Trophoblast cell (in vitro differentiated cells and primary cell): ENCODE data around the gene NR6A1.

Experiments used
- DNase-seq, 2 donors: peaks; one replicate each; pipeline ENCODE4 v3.0.0-alpha.2; 2016
- H2AFZ ChIP-seq: 2 replicates; pipeline ENCODE4 v1.6.1; 2013; ENCODE audit warnings: low read length, moderate library complexity, mild to moderate bottlenecking; ENCODE audit not compliant: insufficient read depth, poor library complexity
- H2AK5ac ChIP-seq: 2 replicates; pipeline ENCODE4 v1.6.1; 2013; ENCODE audit warnings: mild to moderate bottlenecking, low read length
- H2BK120ac ChIP-seq: 2 replicates; pipeline ENCODE4 v1.6.1; 2013; ENCODE audit warnings: low read length, mild to moderate bottlenecking, moderate library complexity; ENCODE audit not compliant: insufficient read depth, poor library complexity
- H2BK12ac ChIP-seq: 2 replicates; pipeline ENCODE4 v1.6.1; 2013; ENCODE audit warnings: mild to moderate bottlenecking, low read length, moderate library complexity
- H2BK5ac ChIP-seq: 2 replicates; pipeline ENCODE4 v1.6.1; 2013; ENCODE audit warnings: low read length, low read depth, moderate library complexity, mild to moderate bottlenecking; ENCODE audit not compliant: poor library complexity
- H3K14ac ChIP-seq: 2 replicates; pipeline ENCODE4 v1.6.1; 2013; ENCODE audit warnings: mild to moderate bottlenecking, low read length
- H3K18ac ChIP-seq: 2 replicates; pipeline ENCODE4 v1.6.1; 2013; ENCODE audit warnings: mild to moderate bottlenecking, low read length
- H3K23ac ChIP-seq: 2 replicates; pipeline ENCODE4 v1.6.1; 2013; ENCODE audit warnings: low read length
- H3K27ac ChIP-seq: 2 replicates; pipeline ENCODE4 v1.5.1; 2013; ENCODE audit warnings: low read depth, mild to moderate bottlenecking, inconsistent platforms, low read length, moderate library complexity
- H3K27me3 ChIP-seq: 2 replicates; pipeline ENCODE4 v1.6.1; 2013; ENCODE audit warnings: inconsistent platforms, mild to moderate bottlenecking, low read length, moderate library complexity; ENCODE audit not compliant: insufficient read depth
- H3K36me3 ChIP-seq, 2 experiments: 1 replicate in 1 of 2; 2 replicates in 1 of 2; pipeline ENCODE4 v1.6.1; 2013; ENCODE audit warnings: low read length in 2 of 2, mild to moderate bottlenecking in 2 of 2, moderate library complexity in 1 of 2; ENCODE audit not compliant: insufficient read depth in 2 of 2, control insufficient read depth in 1 of 2
- H3K4ac ChIP-seq: 2 replicates; pipeline ENCODE4 v1.6.1; 2013; ENCODE audit warnings: low read depth, mild to moderate bottlenecking, low read length, moderate library complexity
- H3K4me1 ChIP-seq, 2 experiments: 1 replicate in 1 of 2; 2 replicates in 1 of 2; pipeline ENCODE4 v1.6.1; 2013; ENCODE audit warnings: low read length in 2 of 2, mild to moderate bottlenecking in 2 of 2, moderate library complexity in 1 of 2; ENCODE audit not compliant: insufficient read depth in 2 of 2, control insufficient read depth in 1 of 2
- H3K4me2 ChIP-seq: 2 replicates; pipeline ENCODE4 v1.6.1; 2013; ENCODE audit warnings: inconsistent platforms, mild to moderate bottlenecking, low read length, moderate library complexity
- H3K4me3 ChIP-seq: 2 replicates; pipeline ENCODE4 v1.5.1; 2013; ENCODE audit warnings: mild to moderate bottlenecking, low read depth, low read length, inconsistent platforms
- H3K79me1 ChIP-seq: one replicate; pipeline ENCODE4 v1.6.1; 2013; ENCODE audit warnings: low read length
- H3K79me2 ChIP-seq: 2 replicates; pipeline ENCODE4 v1.6.1; 2013; ENCODE audit warnings: low read length, mild to moderate bottlenecking; ENCODE audit not compliant: control insufficient read depth, insufficient read depth, poor library complexity
- H3K9ac ChIP-seq: 2 replicates; pipeline ENCODE4 v1.6.1; 2013; ENCODE audit warnings: mild to moderate bottlenecking, low read length
- H3K9me3 ChIP-seq: 2 replicates; pipeline ENCODE4 v1.6.1; 2013; ENCODE audit warnings: low read depth, mild to moderate bottlenecking, control low read depth, inconsistent platforms, low read length; ENCODE audit not compliant: insufficient read depth
- H4K12ac ChIP-seq: 2 replicates; pipeline ENCODE4 v1.6.1; 2013; ENCODE audit warnings: low read depth, mild to moderate bottlenecking, low read length, moderate library complexity
- H4K8ac ChIP-seq: 2 replicates; pipeline ENCODE4 v1.6.1; 2013; ENCODE audit warnings: low read depth, mild to moderate bottlenecking, low read length, moderate library complexity
- H4K91ac ChIP-seq: one replicate; pipeline ENCODE4 v1.6.1; 2013; ENCODE audit warnings: low read depth, mild to moderate bottlenecking, low read length, moderate library complexity
- WGBS: extraction: QIAGEN DNeasy Blood & Tissue Kit; methylation state at CpG from one replicate; pipeline ENCODE4 v1.1.7; 2013; ENCODE audit warnings: missing lambda C conversion rate; ENCODE audit not compliant: insufficient read length, insufficient coverage; ENCODE audit errors: extremely low coverage; 5-methylcytosine and 5-hydroxymethylcytosine counted together

The NR6A1 gene

DNA sequence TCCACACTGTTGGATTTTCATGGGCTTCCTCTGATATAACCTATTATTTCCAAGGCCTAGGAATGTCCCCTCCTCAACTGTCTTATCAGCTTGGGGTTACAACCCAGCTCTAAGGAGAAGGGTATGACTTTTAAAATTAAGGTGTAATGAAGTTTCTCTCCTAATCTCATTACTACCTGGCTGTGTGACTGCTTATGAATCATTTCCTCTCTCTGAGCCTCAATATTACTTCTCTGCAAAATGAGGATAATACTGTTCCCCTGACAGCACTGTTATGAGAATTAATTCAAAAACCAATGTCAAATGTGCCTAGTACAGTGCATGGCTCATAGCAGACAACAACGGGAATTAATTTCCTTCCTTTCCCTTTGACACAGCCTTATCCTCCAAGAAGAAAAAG is 118.9 kb downstream of the NR6A1 start:
- H4K91ac ChIP-seq = no peak overlapping the region
- no peaks in the 10 kb centered on the region for H3K36me3 ChIP-seq
- no peak overlapping the region for H3K23ac ChIP-seq
- H2BK120ac ChIP-seq = no peak overlapping the region
- peaks cover 0 to 7% of the 10 kb centered on the region in 2 experiments for H3K4me1 ChIP-seq
- H3K4ac ChIP-seq = no peak overlapping the region
- no peaks in the 10 kb centered on the region for H3K9me3 ChIP-seq
- no peak overlapping the region for H2BK12ac ChIP-seq
- no peak overlapping the region for H3K4me2 ChIP-seq
- H4K8ac ChIP-seq = no peak overlapping the region
- no peak overlapping the region for H2BK5ac ChIP-seq
- H3K79me1 ChIP-seq = peaks cover 6% of the 10 kb centered on the region
- H2AFZ ChIP-seq = no peak overlapping the region
- no CpG with 5 or more reads among the region's 1 CpG for WGBS
- peak overlapping the region; percentile 79 for H3K27ac ChIP-seq
- H2AK5ac ChIP-seq = no peak overlapping the region
- no peak overlapping the region for H3K14ac ChIP-seq
- no peak overlapping the region for H3K4me3 ChIP-seq
- DNase-seq = no peak
- H3K79me2 ChIP-seq = no peaks in the 10 kb centered on the region
- no peak overlapping the region for H4K12ac ChIP-seq
- no peak overlapping the region for H3K18ac ChIP-seq
- no peak overlapping the region for H3K9ac ChIP-seq
- H3K27me3 ChIP-seq = no peaks in the 10 kb centered on the region

DNA sequence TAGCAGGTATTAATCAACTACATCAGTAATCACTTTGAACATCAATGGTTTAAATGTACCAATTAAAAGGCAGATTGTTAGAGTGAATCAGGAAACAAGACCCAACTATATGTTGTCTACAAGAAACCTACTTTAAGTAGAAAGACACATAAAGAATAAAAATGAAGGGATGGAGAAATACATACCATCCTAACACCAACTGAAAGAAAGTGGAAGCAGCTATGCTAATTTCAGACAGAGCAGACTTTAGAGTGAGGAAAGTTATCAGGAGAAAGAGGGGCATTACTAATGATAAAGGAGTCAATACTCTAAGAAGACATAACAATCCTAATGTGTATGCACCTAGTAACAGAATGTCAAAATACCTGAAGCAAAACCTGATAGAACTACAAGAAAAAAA is 125.8 kb downstream of the NR6A1 start:
- Histone ChIP-seq H4K8ac (no peak overlapping the region), H2BK5ac (no peak overlapping the region), H3K4me1 (no peaks in the 10 kb centered on the region)

DNA sequence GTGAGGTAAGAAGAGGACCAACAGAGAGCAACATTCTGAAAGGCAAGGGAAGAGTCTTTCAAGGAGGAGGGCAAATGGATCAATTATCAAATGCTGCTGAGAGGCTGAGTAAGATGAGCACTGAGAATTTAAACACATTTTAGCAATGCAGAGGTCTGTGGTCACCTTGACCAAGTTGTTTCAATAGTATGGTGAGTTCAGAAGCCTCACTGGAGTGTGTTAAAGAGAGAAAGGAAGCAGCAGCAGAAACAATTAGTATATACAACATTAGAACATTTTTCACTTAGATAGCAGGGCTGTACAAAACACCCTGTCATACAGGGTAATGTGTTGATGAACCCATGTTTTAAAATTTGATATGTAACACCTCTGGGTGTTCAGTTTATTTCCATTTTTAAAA is 131.5 kb downstream of the NR6A1 start:
- H2AK5ac ChIP-seq = no peak overlapping the region
- H3K4me1 ChIP-seq = no peaks in the 10 kb centered on the region
- H3K79me2 ChIP-seq = no peaks in the 10 kb centered on the region
- no peak overlapping the region for H2BK120ac ChIP-seq
- H3K4me3 ChIP-seq = no peak overlapping the region
- H3K27me3 ChIP-seq = no peaks in the 10 kb centered on the region
- peaks cover 2% of the 10 kb centered on the region for H3K9me3 ChIP-seq
- no peak overlapping the region for H4K91ac ChIP-seq
- H2BK12ac ChIP-seq = no peak overlapping the region
- no peaks in the 10 kb centered on the region for H3K79me1 ChIP-seq
- H3K14ac ChIP-seq = no peak overlapping the region
- H4K8ac ChIP-seq = no peak overlapping the region
- no peak overlapping the region for H3K4me2 ChIP-seq
- H3K4ac ChIP-seq = no peak overlapping the region
- no peak overlapping the region for H3K23ac ChIP-seq
- no peak overlapping the region for H3K9ac ChIP-seq
- H3K27ac ChIP-seq = no peak overlapping the region
- H4K12ac ChIP-seq = no peak overlapping the region
- DNase-seq = no peak
- no peak overlapping the region for H3K18ac ChIP-seq
- no peak overlapping the region for H2AFZ ChIP-seq
- no peak overlapping the region for H2BK5ac ChIP-seq
- no peaks in the 10 kb centered on the region for H3K36me3 ChIP-seq

More for the DNA sequence above, 125.8 kb downstream of the NR6A1 start:
- Histone ChIP-seq H3K27ac (no peak overlapping the region), H3K4me2 (no peak overlapping the region), H3K79me2 (no peaks in the 10 kb centered on the region), H2BK12ac (no peak overlapping the region), H3K27me3 (no peaks in the 10 kb centered on the region), H4K12ac (no peak overlapping the region), H4K91ac (no peak overlapping the region), H3K9me3 (peaks cover 2% of the 10 kb centered on the region), H2AK5ac (no peak overlapping the region), H3K9ac (no peak overlapping the region), H2BK120ac (no peak overlapping the region), H2AFZ (no peak overlapping the region), H3K14ac (no peak overlapping the region), H3K36me3 (no peaks in the 10 kb centered on the region), H3K4me3 (no peak overlapping the region), H3K79me1 (no peaks in the 10 kb centered on the region), H3K4ac (no peak overlapping the region), H3K23ac (no peak overlapping the region), H3K18ac (no peak overlapping the region)
- no peak for DNase-seq

DNA sequence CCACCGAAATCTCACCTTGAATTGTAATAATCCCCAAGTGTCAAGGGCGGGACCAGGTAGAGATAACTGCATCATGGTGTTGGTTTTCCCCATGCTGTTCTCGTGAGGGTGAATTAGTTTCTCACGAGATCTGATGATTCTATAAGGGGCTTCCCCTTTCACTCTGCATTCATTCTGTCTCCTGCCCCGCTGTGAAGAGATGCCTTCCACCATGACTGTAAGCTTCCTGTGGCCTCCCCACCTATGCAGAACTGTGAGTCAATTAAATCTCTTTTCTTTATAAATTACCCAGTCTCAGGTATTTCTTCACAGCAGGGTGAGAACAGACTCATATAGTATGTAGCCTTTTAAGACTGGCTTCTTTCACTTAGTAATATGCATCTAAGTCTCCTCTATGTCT is 135.8 kb downstream of the NR6A1 start:
- Histone ChIP-seq H3K4me3 (no peak overlapping the region), H3K14ac (no peak overlapping the region), H3K79me1 (no peaks in the 10 kb centered on the region), H3K18ac (no peak overlapping the region), H3K23ac (no peak overlapping the region), H3K4me2 (no peak overlapping the region), H3K4me1 (no peaks in the 10 kb centered on the region), H2AFZ (no peak overlapping the region), H3K4ac (no peak overlapping the region), H3K9me3 (no peaks in the 10 kb centered on the region), H3K27ac (no peak overlapping the region), H3K36me3 (no peaks in the 10 kb centered on the region), H2BK5ac (no peak overlapping the region), H3K9ac (no peak overlapping the region), H2BK12ac (no peak overlapping the region), H2AK5ac (no peak overlapping the region), H3K27me3 (no peaks in the 10 kb centered on the region), H4K12ac (no peak overlapping the region), H4K91ac (no peak overlapping the region), H4K8ac (no peak overlapping the region), H3K79me2 (no peaks in the 10 kb centered on the region), H2BK120ac (no peak overlapping the region)
- WGBS = no CpG with 5 or more reads among the region's 5 CpGs
- no peak for DNase-seq
